Measurements from ENCODE around the gene NHLRC4. TPM values are rescaled to one million over a fixed set of nuclear protein-coding genes. Genes with fewer than 3 reads are reported as not detected.
A peak's percentile ranks its signal among the peaks of the same experiment; 100 is the strongest.

Gene NHLRC4
- polyA plus RNA-seq, 3 donors, result 0.29 to 0.57 (median 0.36) TPM

DNA sequence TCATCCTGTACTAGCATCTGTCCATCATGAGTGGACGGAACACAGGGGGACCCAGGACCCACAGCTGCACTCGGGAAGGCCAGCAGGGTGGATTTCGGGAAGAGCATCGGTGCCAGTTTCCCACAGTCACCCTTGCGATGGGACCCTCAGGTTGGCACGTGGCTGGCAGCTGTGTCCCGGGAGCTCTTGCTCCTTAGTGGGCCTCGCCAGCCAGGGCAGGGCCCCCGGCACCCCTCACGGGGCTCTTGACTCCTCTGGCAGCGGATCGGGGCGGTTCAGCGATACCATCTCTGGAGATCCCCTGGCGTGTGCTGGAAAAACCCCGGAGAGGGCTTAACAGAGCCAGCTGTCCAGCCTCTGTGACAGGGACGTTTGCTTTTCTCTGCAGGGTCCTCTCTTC lies 30.1 kb upstream of the NHLRC4 start:
- H3K9me3 ChIP-seq (replicated peaks in 1 of 2; ENCODE audit: control insufficient read depth in 1 of 2, insufficient read depth in 1 of 2, low read length in 2 of 2), result no peaks in the 10 kb centered on the region
- H3K79me2 ChIP-seq (ENCODE audit: insufficient read depth, low read length), result peaks cover 90% of the 10 kb centered on the region
- no peaks in the 10 kb centered on the region for H3K27me3 ChIP-seq (ENCODE audit: control insufficient read depth in 2 of 2, insufficient read depth in 2 of 2, low read length in 2 of 2)
- no peaks in the 10 kb centered on the region for H3K9me3 Mint-ChIP-seq
- H3K36me3 Mint-ChIP-seq, result peaks cover 19 to 31% of the 10 kb centered on the region in 2 donors
- no peak overlapping the region for H2AFZ ChIP-seq (ENCODE audit: insufficient read depth, low read depth, low read length, poor library complexity, severe bottlenecking)
- no peaks in the 10 kb centered on the region for H3K27me3 Mint-ChIP-seq (ENCODE audit: low read depth in 3 of 3)
- H3K4me1 ChIP-seq (ENCODE audit: control insufficient read depth in 1 of 2, insufficient read depth in 2 of 2, low read length in 2 of 2), result peaks cover 11 to 18% of the 10 kb centered on the region in 2 donors
- H3K9ac ChIP-seq (ENCODE audit: insufficient read depth, low read length, poor library complexity, severe bottlenecking), result no peak overlapping the region
- 95% methylated on average over 17 of the region's 17 CpGs for WGBS (ENCODE audit: insufficient coverage)
- no peak for DNase-seq
- H3K4me2 ChIP-seq (replicated peaks; ENCODE audit: extremely low read depth, low read length, poor library complexity, severe bottlenecking), result no peak overlapping the region
- H3K4me1 Mint-ChIP-seq, result peaks cover 4% of the 10 kb centered on the region
- TF ChIP-seq, protein P1, sequence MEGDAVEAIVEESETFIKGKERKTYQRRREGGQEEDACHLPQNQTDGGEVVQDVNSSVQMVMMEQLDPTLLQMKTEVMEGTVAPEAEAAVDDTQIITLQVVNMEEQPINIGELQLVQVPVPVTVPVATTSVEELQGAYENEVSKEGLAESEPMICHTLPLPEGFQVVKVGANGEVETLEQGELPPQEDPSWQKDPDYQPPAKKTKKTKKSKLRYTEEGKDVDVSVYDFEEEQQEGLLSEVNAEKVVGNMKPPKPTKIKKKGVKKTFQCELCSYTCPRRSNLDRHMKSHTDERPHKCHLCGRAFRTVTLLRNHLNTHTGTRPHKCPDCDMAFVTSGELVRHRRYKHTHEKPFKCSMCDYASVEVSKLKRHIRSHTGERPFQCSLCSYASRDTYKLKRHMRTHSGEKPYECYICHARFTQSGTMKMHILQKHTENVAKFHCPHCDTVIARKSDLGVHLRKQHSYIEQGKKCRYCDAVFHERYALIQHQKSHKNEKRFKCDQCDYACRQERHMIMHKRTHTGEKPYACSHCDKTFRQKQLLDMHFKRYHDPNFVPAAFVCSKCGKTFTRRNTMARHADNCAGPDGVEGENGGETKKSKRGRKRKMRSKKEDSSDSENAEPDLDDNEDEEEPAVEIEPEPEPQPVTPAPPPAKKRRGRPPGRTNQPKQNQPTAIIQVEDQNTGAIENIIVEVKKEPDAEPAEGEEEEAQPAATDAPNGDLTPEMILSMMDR (IDR thresholded peaks at IDR 0.05), result no peak
- H3K36me3 ChIP-seq (replicated peaks in 1 of 2; ENCODE audit: control insufficient read depth in 1 of 2, insufficient read depth in 2 of 2, low read length in 2 of 2), result peaks cover 30 to 46% of the 10 kb centered on the region in 2 donors
- no peak overlapping the region for H3K4me3 Mint-ChIP-seq
- H3K27ac ChIP-seq (ENCODE audit: low read depth in 1 of 2, low read length in 2 of 2), result no peak overlapping the region
- peaks cover 92% of the 10 kb centered on the region for H4K20me1 ChIP-seq (ENCODE audit: insufficient read depth, low read length)
- H3K27ac Mint-ChIP-seq, result peak overlapping the region in 3 of 7 donors; percentile 11 to 61 (median 42)
- intact Hi-C loops (cut with micrococcal nuclease), result no loop called here
- H3K4me3 ChIP-seq (replicated peaks in 1 of 3; ENCODE audit: low read depth in 2 of 3, low read length in 3 of 3), result no peak overlapping the region

DNA sequence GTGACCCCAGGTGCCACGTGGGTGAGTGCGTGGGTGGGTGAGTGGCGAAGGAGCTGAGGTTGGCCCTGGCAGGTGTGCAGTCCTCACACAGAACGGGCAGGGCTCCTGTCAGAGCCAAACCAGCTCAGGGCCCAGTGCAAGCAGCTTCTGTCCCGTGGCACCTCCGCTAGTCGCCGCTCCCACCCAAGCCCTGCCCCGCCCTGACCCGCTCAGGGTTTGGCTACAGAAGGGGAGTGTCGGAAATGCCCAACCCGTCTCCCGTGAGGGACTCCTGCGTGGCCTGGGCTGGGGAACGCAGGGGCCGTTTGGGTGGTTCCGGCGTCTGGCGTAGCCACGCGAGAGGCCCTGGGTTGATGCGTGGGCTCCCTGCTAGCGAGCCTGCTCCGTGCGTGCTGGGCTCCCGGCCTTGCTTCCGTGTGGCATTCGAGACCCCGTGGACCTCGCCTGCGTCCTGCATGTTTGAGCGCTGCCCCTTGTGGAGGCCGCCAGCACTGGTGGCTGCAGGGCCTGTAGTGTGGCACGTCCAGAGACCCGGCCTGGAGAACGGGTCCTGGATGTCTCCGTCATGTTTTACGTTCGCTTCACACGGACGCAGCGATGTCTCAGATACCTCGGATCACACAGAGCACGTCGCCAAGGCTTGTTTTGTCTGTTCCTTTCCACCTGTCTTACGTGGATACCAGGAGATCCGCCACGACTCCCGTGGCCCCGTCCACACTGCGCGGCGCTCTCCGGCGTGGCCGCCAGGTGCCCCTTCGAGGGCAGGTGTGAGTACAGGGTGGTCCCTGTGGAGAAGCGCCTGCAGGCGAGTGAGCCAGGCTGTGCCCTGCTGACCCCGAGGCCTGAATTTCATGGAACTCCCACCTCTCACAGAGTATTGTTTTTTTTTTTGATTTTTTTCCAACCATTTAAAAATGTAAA lies 29.1 kb upstream of the NHLRC4 start:
- H3K79me2 ChIP-seq (ENCODE audit: insufficient read depth, low read length), result peaks cover 86% of the 10 kb centered on the region
- H3K4me1 Mint-ChIP-seq, result peaks cover 4% of the 10 kb centered on the region
- DNase-seq, result no peak
- peaks cover 22 to 35% of the 10 kb centered on the region in 2 donors for H3K36me3 Mint-ChIP-seq
- intact Hi-C loops (cut with micrococcal nuclease), result no loop called here
- no peak overlapping the region for H3K4me2 ChIP-seq (replicated peaks; ENCODE audit: extremely low read depth, low read length, poor library complexity, severe bottlenecking)
- H3K9ac ChIP-seq (ENCODE audit: insufficient read depth, low read length, poor library complexity, severe bottlenecking), result no peak overlapping the region
- no peak overlapping the region for H3K4me3 Mint-ChIP-seq
- H3K9me3 Mint-ChIP-seq, result no peaks in the 10 kb centered on the region
- H3K27ac ChIP-seq (ENCODE audit: low read depth in 1 of 2, low read length in 2 of 2), result no peak overlapping the region
- H3K4me1 ChIP-seq (ENCODE audit: control insufficient read depth in 1 of 2, insufficient read depth in 2 of 2, low read length in 2 of 2), result peaks cover 11 to 18% of the 10 kb centered on the region in 2 donors
- no peaks in the 10 kb centered on the region for H3K9me3 ChIP-seq (replicated peaks in 1 of 2; ENCODE audit: control insufficient read depth in 1 of 2, insufficient read depth in 1 of 2, low read length in 2 of 2)
- 96% methylated on average over 57 of the region's 60 CpGs for WGBS (ENCODE audit: insufficient coverage)
- peaks cover 96% of the 10 kb centered on the region for H4K20me1 ChIP-seq (ENCODE audit: insufficient read depth, low read length)
- no peaks in the 10 kb centered on the region for H3K27me3 ChIP-seq (ENCODE audit: control insufficient read depth in 2 of 2, insufficient read depth in 2 of 2, low read length in 2 of 2)
- H3K27me3 Mint-ChIP-seq (ENCODE audit: low read depth in 3 of 3), result no peaks in the 10 kb centered on the region
- H2AFZ ChIP-seq (ENCODE audit: insufficient read depth, low read depth, low read length, poor library complexity, severe bottlenecking), result no peak overlapping the region
- H3K27ac Mint-ChIP-seq, result peak overlapping the region in 4 of 7 donors; percentile 15 to 68 (median 56)
- TF ChIP-seq, protein P1 (IDR thresholded peaks at IDR 0.05), result no peak
- H3K36me3 ChIP-seq (replicated peaks in 1 of 2; ENCODE audit: control insufficient read depth in 1 of 2, insufficient read depth in 2 of 2, low read length in 2 of 2), result peaks cover 30 to 46% of the 10 kb centered on the region in 2 donors
- no peak overlapping the region for H3K4me3 ChIP-seq (replicated peaks in 1 of 3; ENCODE audit: low read depth in 2 of 3, low read length in 3 of 3)

Data from CD14-positive monocyte (primary cell).